NB4 (cell line): ENCODE data around the gene RPUSD3.
"Not testable (repeated sequence)": the region's sequence is repeated elsewhere in the genome, so short reads cannot be mapped to it uniquely, and the experiment has no call there.

Experiments
- POLR2A ChIP-seq: IDR thresholded peaks from 2 replicates; pipeline ENCODE4 v1.6.1; 2011; ENCODE audit warnings: mild to moderate bottlenecking; ENCODE audit not compliant: insufficient read length; ENCODE audit errors: extremely low read depth
- TF ChIP-seq, protein P1 (sequence below): IDR thresholded peaks from one replicate; pipeline ENCODE4 v1.5.1; 2012; ENCODE audit warnings: low read depth, low read length

DNA sequence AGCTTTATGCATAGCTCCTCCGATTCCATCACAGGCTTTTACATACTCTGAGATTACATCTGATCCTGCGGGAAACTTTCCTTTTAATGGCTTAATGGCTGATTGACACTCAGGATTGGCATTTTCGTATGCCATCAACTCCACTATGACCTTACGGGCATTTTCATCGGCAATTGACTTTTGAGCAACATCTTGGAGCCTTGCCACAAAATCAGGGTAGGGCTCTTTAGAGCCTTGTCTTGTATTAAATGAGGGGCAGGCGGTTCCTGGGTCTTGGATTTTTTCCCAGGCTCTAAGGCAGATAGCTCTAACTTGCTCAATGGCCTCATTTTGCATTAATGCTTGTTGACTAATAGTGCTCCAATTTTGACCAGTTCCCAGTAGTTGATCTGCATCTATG lies 8.1 kb upstream of the RPUSD3 start:
- TF ChIP-seq, protein P1, sequence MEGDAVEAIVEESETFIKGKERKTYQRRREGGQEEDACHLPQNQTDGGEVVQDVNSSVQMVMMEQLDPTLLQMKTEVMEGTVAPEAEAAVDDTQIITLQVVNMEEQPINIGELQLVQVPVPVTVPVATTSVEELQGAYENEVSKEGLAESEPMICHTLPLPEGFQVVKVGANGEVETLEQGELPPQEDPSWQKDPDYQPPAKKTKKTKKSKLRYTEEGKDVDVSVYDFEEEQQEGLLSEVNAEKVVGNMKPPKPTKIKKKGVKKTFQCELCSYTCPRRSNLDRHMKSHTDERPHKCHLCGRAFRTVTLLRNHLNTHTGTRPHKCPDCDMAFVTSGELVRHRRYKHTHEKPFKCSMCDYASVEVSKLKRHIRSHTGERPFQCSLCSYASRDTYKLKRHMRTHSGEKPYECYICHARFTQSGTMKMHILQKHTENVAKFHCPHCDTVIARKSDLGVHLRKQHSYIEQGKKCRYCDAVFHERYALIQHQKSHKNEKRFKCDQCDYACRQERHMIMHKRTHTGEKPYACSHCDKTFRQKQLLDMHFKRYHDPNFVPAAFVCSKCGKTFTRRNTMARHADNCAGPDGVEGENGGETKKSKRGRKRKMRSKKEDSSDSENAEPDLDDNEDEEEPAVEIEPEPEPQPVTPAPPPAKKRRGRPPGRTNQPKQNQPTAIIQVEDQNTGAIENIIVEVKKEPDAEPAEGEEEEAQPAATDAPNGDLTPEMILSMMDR, result not testable (repeated sequence)
- not testable (repeated sequence) for TF ChIP-seq POLR2A
